Measurements from ENCODE around the gene CREBL2. TPM values are rescaled to one million over a fixed set of nuclear protein-coding genes. Genes with fewer than 3 reads are reported as not detected.

Gene CREBL2
- total and polyA plus RNA-seq, 10 of the 15 experiments (the other 5 are each of a cell fraction or from before 2014, with no cell fraction given): 4.6 to 19.1 (median 13.5) TPM

GRCh38 chr12:12671850-12672660 lies 60.4 kb downstream of the CREBL2 start:
- ChIA-PET SMC1A (ENCODE audit: uncharacterized antibody, unreplicated experiment) (interaction anchor here (0.6 to 3.8 kb wide), 18 partner anchors 8 to 295 kb away, joined by 3 to 29 read pairs (median 7); partner anchors contain the start of gene GPR19), POLR2A (interaction anchor here (0.6 to 2.0 kb wide), 10 partner anchors 9 to 255 kb away, joined by 3 to 5 read pairs (median 3); no protein-coding TSS in a partner anchor)
- intact Hi-C loops (cut with micrococcal nuclease; ENCODE audit: unreplicated experiment): loop anchor here (2.0 kb wide), 1 partner anchor 25 kb away; the partner anchor contains the start of gene GPR19

More at GRCh38 chr12:12671850-12672660, 60.4 kb downstream of the CREBL2 start:
- ChIA-PET RAD21 (ENCODE audit: unreplicated experiment) (interaction anchor here (0.8 to 3.3 kb wide), 10 partner anchors 9 to 65 kb away, joined by 3 to 11 read pairs (median 3); no protein-coding TSS in a partner anchor), CTCF (interaction anchor here (0.5 to 3.0 kb wide), 10 partner anchors 9 to 65 kb away, joined by 3 to 16 read pairs (median 7); no protein-coding TSS in a partner anchor)
- peak; percentile 7; the same call in 1 of the 3 replicates for ATAC-seq
- peak overlapping the region; percentile 68 for H3K4me2 ChIP-seq (ENCODE audit: control insufficient read depth, insufficient read depth)
- TF ChIP-seq NRF1 (conservative IDR thresholded peaks at IDR 0.05; ENCODE audit: low read depth, low read length): no peak
- TF ChIP-seq ZNF687 (IDR thresholded peaks at IDR 0.05): peak; percentile 50; the same call in 1 of the 2 replicates
- TF ChIP-seq NR2C1 (IDR thresholded peaks at IDR 0.05): peak; percentile 51; the same call in 1 of the 2 replicates
- no peak for FAIRE-seq
- in situ Hi-C loops (cut with MboI): no loop called here
- BruUV-seq (replicated peaks): no TSS peak
- no peak for DNase-seq (ENCODE audit: low read depth, low spot score)
- H3K9me3 ChIP-seq (replicated peaks; ENCODE audit: control insufficient read depth, insufficient read depth, low read length): no peaks in the 10 kb centered on the region
- H3K79me2 ChIP-seq (ENCODE audit: control insufficient read depth, insufficient read depth, low read length): no peaks in the 10 kb centered on the region
- peak overlapping the region; percentile 20; the same call in 1 of the 2 replicates for H3K27ac ChIP-seq (ENCODE audit: control insufficient read depth, insufficient read depth)
- H2AFZ ChIP-seq (ENCODE audit: control insufficient read depth, low read depth, low read length): peak overlapping the region; percentile 9
- no peaks in the 10 kb centered on the region for H4K20me1 ChIP-seq (ENCODE audit: control insufficient read depth, insufficient read depth)
- no peaks in the 10 kb centered on the region for H3K36me3 ChIP-seq (ENCODE audit: control insufficient read depth in 2 of 2, insufficient read depth in 2 of 2, low read length in 1 of 2)
- no peak overlapping the region for H3K9ac ChIP-seq (ENCODE audit: control insufficient read depth, insufficient read depth, low read length)
- H3K27me3 ChIP-seq (replicated peaks in 1 of 2; ENCODE audit: control insufficient read depth in 2 of 2, insufficient read depth in 2 of 2, low read length in 1 of 2): no peaks in the 10 kb centered on the region
- H3K4me3 ChIP-seq: no peak overlapping the region
- WGBS (ENCODE audit: insufficient coverage, insufficient replicate concordance, low lambda C conversion rate, missing lambda C conversion rate): 14% methylated on average over 8 of the region's 8 CpGs
- peaks cover 16% of the 10 kb centered on the region; the same call in 1 of the 2 replicates for H3K4me1 ChIP-seq (ENCODE audit: control insufficient read depth, insufficient read depth, low read length)

Data from GM12878 (cell line).